ENCODE measurements around the gene SLC35E1.
A peak's percentile ranks its signal among the peaks of the same experiment; 100 is the strongest.

Gene SLC35E1

DNA sequence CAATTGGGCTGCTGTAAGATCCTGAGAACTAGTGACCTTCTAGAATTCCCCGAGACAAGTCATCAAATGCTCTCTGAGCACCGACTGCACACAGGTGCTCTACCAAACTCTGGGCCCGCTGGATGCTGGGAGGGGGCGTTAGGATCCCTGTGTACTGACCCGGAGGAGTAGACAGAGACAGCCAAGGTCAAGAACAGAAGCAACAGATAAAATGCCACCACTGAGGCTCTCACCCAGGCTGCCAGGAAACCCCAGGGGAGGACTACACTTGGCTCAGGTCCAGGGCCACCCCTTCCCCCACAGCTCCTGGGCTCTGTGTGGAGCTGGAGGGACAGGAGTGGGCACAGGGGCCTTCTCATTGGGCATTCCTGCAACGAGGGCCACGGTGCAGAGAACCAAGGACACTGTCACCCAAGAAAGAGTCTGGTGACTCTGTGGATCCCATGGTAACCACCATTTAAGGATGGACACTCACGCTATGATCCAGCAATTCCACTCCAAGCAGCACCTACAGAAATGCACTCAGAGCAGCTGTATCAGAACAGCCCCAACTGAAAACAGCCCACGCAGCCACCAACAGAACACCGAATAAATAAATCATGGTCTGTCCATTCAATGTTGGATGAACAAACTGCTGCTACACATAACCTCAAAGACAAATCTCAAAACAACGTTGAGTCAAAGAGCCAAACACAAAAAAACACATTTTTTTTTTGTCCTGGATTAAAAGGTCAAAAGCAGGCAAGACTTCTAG lies 16.8 kb upstream of the SLC35E1 start:
- H3K9ac ChIP-seq (ENCODE audit: low read length in 2 of 2) = no peak overlapping the region
- H3K4me1 ChIP-seq (ENCODE audit: control insufficient read depth, insufficient read depth, low read length) = peaks cover 55% of the 10 kb centered on the region
- no peak overlapping the region for H3K27ac ChIP-seq (ENCODE audit: low read length)

DNA sequence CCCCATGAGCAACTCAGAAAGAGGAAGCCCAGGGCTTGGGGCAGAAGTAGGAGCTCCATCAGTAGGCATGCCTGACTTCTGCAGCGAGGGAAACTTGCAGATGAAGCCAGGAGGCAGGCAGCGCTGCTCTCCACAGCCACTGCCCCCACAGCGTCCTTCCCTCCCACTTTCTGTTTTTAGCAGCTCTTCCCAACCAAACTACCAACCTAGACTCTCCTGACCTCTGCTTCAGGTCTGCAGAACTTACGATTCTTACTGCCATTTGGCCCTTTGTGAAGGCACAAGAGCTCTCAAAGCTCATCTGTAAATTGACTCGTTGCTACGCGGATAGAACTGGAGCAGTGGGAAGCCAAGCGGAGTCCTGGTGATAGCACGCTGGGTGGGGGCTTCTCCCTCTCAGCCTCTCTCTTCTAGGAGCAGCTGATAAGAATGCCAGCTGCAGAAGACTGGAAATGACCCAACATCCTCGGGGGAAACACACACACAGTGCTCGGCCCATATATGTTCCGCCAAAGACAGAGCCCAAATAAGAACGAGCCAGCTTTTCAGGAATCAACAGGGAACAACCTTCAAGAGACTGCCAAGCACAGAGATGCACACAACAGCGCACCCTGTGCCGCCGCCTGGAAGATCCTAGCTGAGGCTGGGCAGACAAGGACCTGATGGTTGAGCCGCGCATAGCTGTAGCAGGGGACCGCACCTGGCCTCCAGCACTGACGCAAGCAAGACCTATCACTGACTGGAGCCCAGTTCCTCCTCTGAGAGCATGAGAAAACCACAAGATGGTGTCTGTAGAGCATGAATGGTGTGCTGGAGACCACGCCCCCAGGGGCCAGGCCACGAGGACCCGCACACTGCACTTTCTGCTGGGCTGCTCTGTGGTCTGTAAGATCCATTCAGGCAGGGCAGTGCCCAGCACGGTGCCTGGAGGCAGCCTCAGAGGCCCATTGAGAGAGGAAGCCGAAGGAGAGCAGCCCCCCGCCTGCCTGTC lies 15.9 kb upstream of the SLC35E1 start:
- H3K27ac ChIP-seq (ENCODE audit: low read length) = peak overlapping the region; percentile 58
- H3K27me3 ChIP-seq (ENCODE audit: control insufficient read depth in 1 of 2, insufficient read depth in 2 of 2, low read length in 2 of 2) = no peaks in the 10 kb centered on the region
- peak overlapping the region; percentile 19 to 55 for H3K9ac ChIP-seq (ENCODE audit: low read length in 2 of 2)
- peak overlapping the region; percentile 32 to 71 for H3K4me3 ChIP-seq (ENCODE audit: low read length in 2 of 2)
- H3K4me1 ChIP-seq (ENCODE audit: control insufficient read depth, insufficient read depth, low read length) = peaks cover 63% of the 10 kb centered on the region
- no peaks in the 10 kb centered on the region for H3K36me3 ChIP-seq (ENCODE audit: control insufficient read depth in 2 of 2, insufficient read depth in 2 of 2, low read length in 2 of 2)
- no peaks in the 10 kb centered on the region for H3K9me3 ChIP-seq (ENCODE audit: control insufficient read depth in 2 of 2, low read length in 2 of 2)

More for the DNA sequence above, 16.8 kb upstream of the SLC35E1 start:
- H3K27me3 ChIP-seq (ENCODE audit: control insufficient read depth in 1 of 2, insufficient read depth in 2 of 2, low read length in 2 of 2) = no peaks in the 10 kb centered on the region
- no peaks in the 10 kb centered on the region for H3K36me3 ChIP-seq (ENCODE audit: control insufficient read depth in 2 of 2, insufficient read depth in 2 of 2, low read length in 2 of 2)
- H3K4me3 ChIP-seq (ENCODE audit: low read length in 2 of 2) = no peak overlapping the region
- no peaks in the 10 kb centered on the region for H3K9me3 ChIP-seq (ENCODE audit: control insufficient read depth in 2 of 2, low read length in 2 of 2)

DNA sequence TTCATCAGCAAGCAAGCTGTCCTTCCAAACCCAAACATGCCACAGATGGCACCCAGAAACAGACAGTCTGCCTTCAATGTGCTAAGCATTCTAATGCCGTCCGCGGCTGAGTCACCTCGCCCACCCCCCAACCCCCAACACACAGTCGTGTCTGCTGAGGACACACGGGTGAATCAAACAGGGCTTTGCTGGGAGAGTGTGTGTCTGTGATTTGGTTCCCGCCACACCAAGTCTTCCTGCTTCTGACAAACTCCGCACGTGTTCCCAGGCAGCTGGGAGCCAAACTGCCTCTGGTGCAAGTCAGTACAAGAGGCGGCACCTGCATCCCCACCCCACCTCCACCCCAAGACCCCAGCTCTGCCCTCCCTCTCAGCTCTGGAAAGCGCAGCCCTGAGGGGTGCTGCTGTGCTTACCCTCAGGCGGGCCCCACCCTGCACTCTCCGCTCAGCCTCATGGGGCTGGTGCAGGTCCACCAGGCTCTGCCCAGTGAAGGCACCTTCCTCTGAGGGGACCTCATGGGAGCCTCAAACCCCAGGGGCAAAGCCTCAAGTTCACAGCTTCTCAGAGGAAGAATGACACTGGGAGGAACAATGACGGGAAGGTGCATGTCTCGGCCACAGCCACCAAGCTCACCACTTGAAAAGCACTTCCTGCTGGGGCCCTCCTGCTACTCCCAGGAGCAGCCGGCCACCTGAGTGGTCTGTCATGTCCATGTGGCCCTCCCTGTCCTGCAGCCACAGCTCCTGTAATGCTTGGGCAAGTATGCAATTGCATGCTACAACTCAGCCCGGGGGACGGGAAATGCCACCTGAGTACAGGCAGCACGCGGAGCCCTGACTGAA lies 15.0 kb upstream of the SLC35E1 start:
- Histone ChIP-seq H3K9me3 (ENCODE audit: control insufficient read depth in 2 of 2, low read length in 2 of 2) (no peaks in the 10 kb centered on the region), H3K4me1 (ENCODE audit: control insufficient read depth, insufficient read depth, low read length) (peaks cover 70% of the 10 kb centered on the region), H3K9ac (ENCODE audit: low read length in 2 of 2) (no peak overlapping the region), H3K27ac (ENCODE audit: low read length) (no peak overlapping the region), H3K36me3 (ENCODE audit: control insufficient read depth in 2 of 2, insufficient read depth in 2 of 2, low read length in 2 of 2) (no peaks in the 10 kb centered on the region), H3K4me3 (ENCODE audit: low read length in 2 of 2) (peak overlapping the region; percentile 32 to 71), H3K27me3 (ENCODE audit: control insufficient read depth in 1 of 2, insufficient read depth in 2 of 2, low read length in 2 of 2) (no peaks in the 10 kb centered on the region)

DNA sequence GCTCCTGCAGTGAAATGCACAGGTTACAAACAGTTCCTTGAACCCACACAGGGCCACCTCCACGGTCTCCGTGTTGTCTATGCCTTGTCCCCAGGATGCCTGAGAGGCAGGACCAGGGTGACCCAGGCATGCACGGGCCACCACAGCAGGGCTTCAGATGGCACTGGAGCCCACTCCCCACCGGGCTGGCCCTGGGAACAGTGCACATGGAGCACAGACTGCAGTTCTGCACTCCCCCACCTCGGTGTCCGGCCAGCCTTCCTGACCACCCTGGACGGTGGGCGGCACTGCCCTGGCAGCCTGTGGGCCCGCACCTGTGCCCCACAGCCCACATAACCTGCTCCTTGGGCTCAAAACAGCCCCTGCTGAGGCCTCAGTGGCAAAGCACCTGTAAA lies 14.3 kb upstream of the SLC35E1 start:
- Histone ChIP-seq H3K36me3 (ENCODE audit: control insufficient read depth in 2 of 2, insufficient read depth in 2 of 2, low read length in 2 of 2) (no peaks in the 10 kb centered on the region), H3K4me1 (ENCODE audit: control insufficient read depth, insufficient read depth, low read length) (peaks cover 70% of the 10 kb centered on the region), H3K9ac (ENCODE audit: low read length in 2 of 2) (no peak overlapping the region), H3K4me3 (ENCODE audit: low read length in 2 of 2) (no peak overlapping the region), H3K9me3 (ENCODE audit: control insufficient read depth in 2 of 2, low read length in 2 of 2) (no peaks in the 10 kb centered on the region), H3K27me3 (ENCODE audit: control insufficient read depth in 1 of 2, insufficient read depth in 2 of 2, low read length in 2 of 2) (no peaks in the 10 kb centered on the region), H3K27ac (ENCODE audit: low read length) (no peak overlapping the region)

DNA sequence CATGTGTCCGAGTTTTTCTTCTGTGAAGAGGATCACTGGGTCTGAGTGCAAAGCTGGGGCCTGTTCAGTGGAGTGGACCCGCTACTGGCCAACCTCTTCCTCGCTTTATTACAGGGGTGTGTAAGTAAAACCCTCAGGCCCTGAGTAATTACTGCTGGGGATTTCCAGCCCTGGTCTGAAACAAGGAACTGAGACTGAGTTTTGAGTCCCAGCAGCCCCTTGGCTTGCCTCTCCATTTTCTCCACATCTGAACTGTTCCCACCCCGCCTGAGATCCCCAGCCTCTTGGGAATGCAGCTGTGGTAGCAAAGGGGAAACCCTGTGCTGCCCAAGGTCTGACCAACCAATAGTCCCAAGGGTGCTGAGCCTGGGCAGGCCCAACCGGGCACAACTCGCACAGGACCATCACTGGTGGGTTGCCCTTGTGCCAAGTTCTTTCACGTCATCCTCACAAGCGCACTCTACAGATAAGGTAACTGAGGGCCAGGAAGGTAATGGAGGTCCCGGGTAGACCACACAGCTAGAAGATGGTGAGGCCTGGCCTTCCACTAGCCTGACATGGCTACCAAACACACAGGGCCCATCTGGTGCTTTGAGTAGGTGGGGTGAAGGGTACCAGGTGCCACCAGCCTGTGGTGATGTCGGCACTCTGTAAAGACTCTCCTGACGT lies 13.7 kb upstream of the SLC35E1 start:
- H3K4me1 ChIP-seq (ENCODE audit: control insufficient read depth, insufficient read depth, low read length) = peaks cover 69% of the 10 kb centered on the region

DNA sequence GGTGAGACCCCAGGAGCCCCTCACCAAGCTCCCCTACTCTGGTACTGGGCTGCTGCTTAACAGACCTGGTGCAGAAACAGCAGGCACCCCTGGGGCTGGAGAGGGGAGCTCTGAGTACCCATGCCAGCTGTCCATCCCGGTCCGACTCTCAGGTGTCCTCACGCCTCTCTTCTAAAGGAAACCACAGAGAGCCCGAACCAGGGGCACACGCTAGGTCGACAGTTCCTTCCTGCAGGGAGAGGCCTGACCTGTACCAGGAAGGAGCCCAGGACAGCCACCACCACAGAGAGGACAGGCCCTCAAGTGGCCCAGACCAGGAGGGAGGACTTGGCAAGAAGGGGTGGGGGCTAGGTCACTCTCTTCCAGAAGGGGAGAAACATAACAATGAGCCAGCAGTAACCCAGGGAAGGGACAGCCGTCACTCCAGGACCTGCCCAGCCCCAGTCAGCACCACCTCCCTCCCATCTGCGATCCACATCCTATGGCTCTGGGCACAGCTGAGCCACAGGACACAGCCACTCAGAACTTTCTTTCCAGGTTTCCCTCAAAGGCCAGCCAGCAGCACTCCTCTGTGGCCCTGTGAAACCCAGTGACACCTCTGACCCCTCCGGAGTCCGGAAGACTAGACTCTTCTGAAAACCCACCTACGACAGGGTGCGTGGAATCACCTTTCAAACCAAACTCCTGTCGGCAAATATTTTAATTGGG lies 13.0 kb upstream of the SLC35E1 start:
- no peaks in the 10 kb centered on the region for H3K27me3 ChIP-seq (ENCODE audit: control insufficient read depth in 1 of 2, insufficient read depth in 2 of 2, low read length in 2 of 2)
- peaks cover 69% of the 10 kb centered on the region for H3K4me1 ChIP-seq (ENCODE audit: control insufficient read depth, insufficient read depth, low read length)
- H3K36me3 ChIP-seq (ENCODE audit: control insufficient read depth in 2 of 2, insufficient read depth in 2 of 2, low read length in 2 of 2) = no peaks in the 10 kb centered on the region
- H3K27ac ChIP-seq (ENCODE audit: low read length) = no peak overlapping the region
- H3K9me3 ChIP-seq (ENCODE audit: control insufficient read depth in 2 of 2, low read length in 2 of 2) = no peaks in the 10 kb centered on the region
- H3K9ac ChIP-seq (ENCODE audit: low read length in 2 of 2) = peak overlapping the region in 1 of 2 donors; percentile 44
- H3K4me3 ChIP-seq (ENCODE audit: low read length in 2 of 2) = no peak overlapping the region

More for the DNA sequence above, 13.7 kb upstream of the SLC35E1 start:
- Histone ChIP-seq H3K4me3 (ENCODE audit: low read length in 2 of 2) (no peak overlapping the region), H3K9ac (ENCODE audit: low read length in 2 of 2) (no peak overlapping the region), H3K27me3 (ENCODE audit: control insufficient read depth in 1 of 2, insufficient read depth in 2 of 2, low read length in 2 of 2) (no peaks in the 10 kb centered on the region), H3K36me3 (ENCODE audit: control insufficient read depth in 2 of 2, insufficient read depth in 2 of 2, low read length in 2 of 2) (no peaks in the 10 kb centered on the region), H3K9me3 (ENCODE audit: control insufficient read depth in 2 of 2, low read length in 2 of 2) (no peaks in the 10 kb centered on the region), H3K27ac (ENCODE audit: low read length) (no peak overlapping the region)

DNA sequence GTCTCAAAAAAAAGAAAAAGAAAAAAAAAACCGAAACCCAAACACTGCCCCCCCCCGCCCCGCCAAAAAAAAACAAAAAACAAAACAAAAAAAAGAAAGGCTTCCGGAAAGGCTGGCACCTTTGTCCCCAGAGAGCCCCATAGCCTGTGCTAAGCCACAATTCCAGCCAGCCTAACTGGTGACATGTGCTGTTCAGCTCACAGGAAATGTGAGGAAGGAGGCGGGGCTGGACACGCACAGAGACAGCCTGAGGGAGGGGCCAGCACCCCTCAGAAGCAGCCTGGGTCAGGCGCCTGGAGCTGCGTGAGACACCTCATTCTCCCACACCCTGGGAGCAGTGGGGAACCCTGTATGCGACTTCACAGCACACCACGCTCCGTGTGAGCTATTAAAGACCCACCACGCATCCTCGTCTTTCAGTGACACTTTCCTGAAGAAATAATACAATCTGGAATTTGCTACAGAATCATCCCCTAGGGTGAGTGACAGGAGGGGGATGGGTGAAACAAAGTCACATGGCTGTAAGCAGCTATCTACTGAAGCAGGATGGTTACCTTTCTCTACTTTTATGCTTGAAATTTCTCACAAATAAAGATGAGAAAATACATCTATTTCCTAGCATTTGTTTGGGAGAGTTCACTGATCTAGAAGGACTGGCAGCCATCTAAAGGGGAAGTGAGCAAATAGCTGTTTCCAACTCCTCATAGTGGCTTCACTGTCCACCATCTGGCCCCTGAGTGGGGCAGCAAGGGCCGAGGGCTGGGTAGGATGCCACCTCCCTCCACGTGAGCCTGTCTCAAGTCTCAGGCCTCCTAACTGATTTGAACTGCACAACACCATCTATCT lies 12.3 kb upstream of the SLC35E1 start:
- Histone ChIP-seq H3K9me3 (ENCODE audit: control insufficient read depth in 2 of 2, low read length in 2 of 2) (no peaks in the 10 kb centered on the region), H3K27ac (ENCODE audit: low read length) (peak overlapping the region; percentile 31), H3K27me3 (ENCODE audit: control insufficient read depth in 1 of 2, insufficient read depth in 2 of 2, low read length in 2 of 2) (no peaks in the 10 kb centered on the region), H3K4me3 (ENCODE audit: low read length in 2 of 2) (peak overlapping the region; percentile 31 to 58), H3K4me1 (ENCODE audit: control insufficient read depth, insufficient read depth, low read length) (peaks cover 64% of the 10 kb centered on the region), H3K36me3 (ENCODE audit: control insufficient read depth in 2 of 2, insufficient read depth in 2 of 2, low read length in 2 of 2) (peaks cover 0 to 4% of the 10 kb centered on the region in 2 donors), H3K9ac (ENCODE audit: low read length in 2 of 2) (peak overlapping the region; percentile 6 to 44)

DNA sequence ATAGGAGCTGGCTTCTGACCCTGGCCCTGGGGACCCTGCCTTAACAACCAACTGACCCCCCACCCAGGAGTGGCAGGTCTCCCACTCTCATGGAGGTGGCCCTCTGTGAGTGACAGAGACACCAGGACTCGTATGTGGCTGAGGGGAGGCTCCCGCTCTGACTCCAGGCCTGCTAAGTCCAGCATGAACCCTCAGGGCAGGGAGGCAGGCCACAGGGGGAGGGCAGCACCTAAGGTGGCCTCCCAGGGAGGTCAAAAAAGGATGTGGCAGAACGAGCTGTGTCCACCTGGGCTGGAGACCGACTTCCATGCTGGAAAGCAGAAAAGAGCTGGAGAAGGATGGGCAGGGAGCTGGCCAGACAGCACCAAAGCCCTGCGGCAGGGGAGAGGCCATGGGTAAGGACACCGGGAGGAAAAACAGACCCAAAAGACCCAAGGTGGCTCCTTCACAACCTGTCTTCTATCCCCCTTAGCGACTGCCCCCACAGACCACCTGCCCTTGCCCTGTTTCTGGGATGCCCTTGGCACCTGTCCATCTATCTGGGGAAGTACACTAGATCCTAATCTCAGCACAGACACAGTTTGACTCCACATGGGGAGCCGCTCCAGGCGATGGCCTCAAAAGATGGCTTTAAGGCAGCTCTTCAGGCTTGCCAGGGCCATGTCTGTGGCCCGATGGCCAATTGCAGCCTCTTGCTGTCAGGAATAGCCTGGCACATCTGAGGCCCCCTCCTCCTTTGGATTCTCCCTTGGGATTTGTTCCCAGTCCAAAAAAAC lies 10.5 kb upstream of the SLC35E1 start:
- Histone ChIP-seq H3K36me3 (ENCODE audit: control insufficient read depth in 2 of 2, insufficient read depth in 2 of 2, low read length in 2 of 2) (peaks cover 6 to 11% of the 10 kb centered on the region in 2 donors), H3K27ac (ENCODE audit: low read length) (no peak overlapping the region), H3K4me1 (ENCODE audit: control insufficient read depth, insufficient read depth, low read length) (peaks cover 51% of the 10 kb centered on the region), H3K27me3 (ENCODE audit: control insufficient read depth in 1 of 2, insufficient read depth in 2 of 2, low read length in 2 of 2) (no peaks in the 10 kb centered on the region), H3K9me3 (ENCODE audit: control insufficient read depth in 2 of 2, low read length in 2 of 2) (no peaks in the 10 kb centered on the region), H3K9ac (ENCODE audit: low read length in 2 of 2) (no peak overlapping the region), H3K4me3 (ENCODE audit: low read length in 2 of 2) (no peak overlapping the region)
